Esophagus (tissue), 2 donors: ENCODE measurements around the gene WDFY1. TPM values are rescaled to one million over a fixed set of nuclear protein-coding genes. Genes with fewer than 3 reads are reported as not detected.

Experiments used
- H3K27ac ChIP-seq, 2 donors: one replicate each; pipeline ENCODE4 v1.5.1; 2013; ENCODE audit warnings: low read depth in 2 of 2, mild to moderate bottlenecking in 2 of 2, inconsistent platforms in 1 of 2, low read length in 1 of 2, moderate library complexity in 1 of 2
- H3K27me3 ChIP-seq, 2 donors: one replicate each; pipeline ENCODE4 v1.6.1; 2013; ENCODE audit warnings: low read length in 2 of 2, control low read depth in 1 of 2, mild to moderate bottlenecking in 1 of 2; ENCODE audit not compliant: insufficient read depth in 2 of 2, control insufficient read depth in 1 of 2
- H3K36me3 ChIP-seq, 2 donors: one replicate each; pipeline ENCODE4 v1.6.1; 2013; ENCODE audit warnings: low read length in 1 of 2; ENCODE audit not compliant: control insufficient read depth in 2 of 2, insufficient read depth in 2 of 2
- H3K4me1 ChIP-seq, 2 donors: one replicate each; pipeline ENCODE4 v1.6.1; 2013; ENCODE audit warnings: low read length in 1 of 2; ENCODE audit not compliant: control insufficient read depth in 2 of 2, insufficient read depth in 2 of 2
- H3K4me3 ChIP-seq, 2 donors: one replicate each; pipeline ENCODE4 v1.5.1; 2013; ENCODE audit warnings: low read length in 2 of 2, mild to moderate bottlenecking in 2 of 2, low read depth in 1 of 2, moderate library complexity in 1 of 2
- H3K9me3 ChIP-seq, 2 donors: one replicate each; pipeline ENCODE4 v1.6.1; 2013; ENCODE audit warnings: mild to moderate bottlenecking in 2 of 2, low read depth in 1 of 2, low read length in 1 of 2, moderate library complexity in 1 of 2; ENCODE audit not compliant: control insufficient read depth in 2 of 2, insufficient read depth in 1 of 2
- WGBS, 2 donors: extraction: QIAGEN DNeasy Blood & Tissue Kit; methylation state at CpG; one replicate each; pipeline ENCODE4 v1.1.7; 2013; 5-methylcytosine and 5-hydroxymethylcytosine counted together
- polyA plus RNA-seq, 2 donors: library from polyadenylated mRNA; stranded (reverse); fragments of 200-250 nt; gene quantifications; one replicate each; pipeline ENCODE4 v1.2.3, GENCODE V29; 2013
- donor health status: healthy with polysubstance abuse.
- donor health status: Bipolar disorder and iron deficiency.

WDFY1 gene
- polyA plus RNA-seq, 2 donors = 5.0 to 8.7 TPM

GRCh38 chr2:223855426-223855825 is 89.7 kb downstream of the WDFY1 start:
- Histone ChIP-seq H3K9me3 (no peaks in the 10 kb centered on the region), H3K4me3 (no peak overlapping the region), H3K36me3 (no peaks in the 10 kb centered on the region), H3K27ac (no peak overlapping the region), H3K4me1 (no peaks in the 10 kb centered on the region), H3K27me3 (no peaks in the 10 kb centered on the region)
- WGBS, 2 donors = 85 to 87% methylated on average over 5 of the region's 5 CpGs

- no peaks in the 10 kb centered on the region for H3K27me3 ChIP-seq
- H3K4me1 ChIP-seq = no peaks in the 10 kb centered on the region
- H3K4me3 ChIP-seq = no peak overlapping the region
- no peak overlapping the region for H3K27ac ChIP-seq
- 62 to 70% methylated on average over 2 of the region's 2 CpGs for whole genome bisulfite sequencing, 2 donors
- no peaks in the 10 kb centered on the region for H3K36me3 ChIP-seq
- H3K9me3 ChIP-seq = no peaks in the 10 kb centered on the region
Measured at GRCh38 chr2:223854741-223855140, 90.4 kb downstream of the WDFY1 start.

GRCh38 chr2:223853425-223853837 is 91.7 kb downstream of the WDFY1 start:
- Histone ChIP-seq H3K4me1 (no peaks in the 10 kb centered on the region), H3K9me3 (no peaks in the 10 kb centered on the region), H3K27me3 (no peaks in the 10 kb centered on the region), H3K36me3 (no peaks in the 10 kb centered on the region), H3K27ac (no peak overlapping the region), H3K4me3 (no peak overlapping the region)
- 81 to 82% methylated on average over 3 of the region's 3 CpGs for WGBS, 2 donors

- no peak overlapping the region for H3K4me3 ChIP-seq
- H3K27me3 ChIP-seq = no peaks in the 10 kb centered on the region
- no peaks in the 10 kb centered on the region for H3K36me3 ChIP-seq
- no peaks in the 10 kb centered on the region for H3K9me3 ChIP-seq
- no peak overlapping the region for H3K27ac ChIP-seq
- no peaks in the 10 kb centered on the region for H3K4me1 ChIP-seq
- WGBS, 2 donors = 92% methylated on average over 3 of the region's 3 CpGs
Measured at GRCh38 chr2:223852281-223852795, 92.8 kb downstream of the WDFY1 start.

- Histone ChIP-seq H3K9me3 (no peaks in the 10 kb centered on the region), H3K27ac (no peak overlapping the region), H3K4me3 (no peak overlapping the region), H3K36me3 (no peaks in the 10 kb centered on the region), H3K4me1 (no peaks in the 10 kb centered on the region), H3K27me3 (no peaks in the 10 kb centered on the region)
- 93 to 95% methylated on average over 7 of the region's 7 CpGs for WGBS, 2 donors
Measured at GRCh38 chr2:223847410-223847809, 97.7 kb downstream of the WDFY1 start.

GRCh38 chr2:223846515-223846914 is 98.6 kb downstream of the WDFY1 start:
- no peak overlapping the region for H3K4me3 ChIP-seq
- no peaks in the 10 kb centered on the region for H3K9me3 ChIP-seq
- no peaks in the 10 kb centered on the region for H3K4me1 ChIP-seq
- H3K27ac ChIP-seq = no peak overlapping the region
- H3K36me3 ChIP-seq = no peaks in the 10 kb centered on the region
- 86 to 100% methylated on average over 1 of the region's 1 CpG for WGBS, 2 donors
- no peaks in the 10 kb centered on the region for H3K27me3 ChIP-seq

GRCh38 chr2:223841436-223842190 is 103.5 kb downstream of the WDFY1 start:
- Histone ChIP-seq H3K36me3 (no peaks in the 10 kb centered on the region), H3K27ac (no peak overlapping the region)

GRCh38 chr2:223837287-223838061 is 107.7 kb downstream of the WDFY1 start, which contains the start of gene AP1S3:
Gene AP1S3, minus strand, starts transcription at chr2:223837582. Its CDS starts 132 bp downstream, at chr2:223837450.
- Histone ChIP-seq H3K4me3 (peak within 1 kb of the TSS; percentile 74 to 83), H3K27ac (peak within 1 kb of the TSS; percentile 48 to 70), H3K9me3 (no peaks in the 10 kb centered on the region), H3K4me1 (peaks cover 0 to 2% of the 10 kb centered on the region in 2 donors), H3K36me3 (no peaks in the 10 kb centered on the region), H3K27me3 (no peaks in the 10 kb centered on the region)
- WGBS, 2 donors = 1% methylated on average over 60 to 82 of the region's 82 CpGs

More at GRCh38 chr2:223841436-223842190, 103.5 kb downstream of the WDFY1 start:
- Histone ChIP-seq H3K4me3 (no peak overlapping the region), H3K27me3 (no peaks in the 10 kb centered on the region), H3K4me1 (no peaks in the 10 kb centered on the region), H3K9me3 (no peaks in the 10 kb centered on the region)
- WGBS, 2 donors = 64 to 73% methylated on average over 3 of the region's 3 CpGs

GRCh38 chr2:223835701-223836532 is 109.2 kb downstream of the WDFY1 start:
- Histone ChIP-seq H3K27ac (no peak overlapping the region), H3K4me3 (no peak overlapping the region), H3K36me3 (no peaks in the 10 kb centered on the region), H3K4me1 (peaks cover 0 to 2% of the 10 kb centered on the region in 2 donors), H3K9me3 (no peaks in the 10 kb centered on the region), H3K27me3 (no peaks in the 10 kb centered on the region)
- WGBS, 2 donors = 72 to 77% methylated on average over 15 of the region's 15 CpGs
